Measurements from ENCODE around the gene CDH4.
"Not testable (repeated sequence)": the region's sequence is repeated elsewhere in the genome, so short reads cannot be mapped to it uniquely, and the experiment has no call there.

Gene CDH4

GRCh38 chr20:61439251-61439650 lies 187.2 kb downstream of the CDH4 start:
- DNase-seq (ENCODE audit: low read depth): no peak

GRCh38 chr20:61440548-61441055 lies 188.5 kb downstream of the CDH4 start:
- DNase-seq (ENCODE audit: low read depth): no peak

- DNase-seq (ENCODE audit: low read depth): no peak
These were observed 189.5 kb downstream of the CDH4 start for GRCh38 chr20:61441537-61441936.

- DNase-seq (ENCODE audit: low read depth): peak; percentile 8
These were observed 190.1 kb downstream of the CDH4 start for GRCh38 chr20:61442075-61442670.

- no peak for DNase-seq (ENCODE audit: low read depth)
These were observed 190.7 kb downstream of the CDH4 start for GRCh38 chr20:61442718-61443117.

- no peak for DNase-seq (ENCODE audit: low read depth)
These were observed 191.5 kb downstream of the CDH4 start for GRCh38 chr20:61443443-61444126.

- DNase-seq (ENCODE audit: low read depth): no peak
These were observed 192.6 kb downstream of the CDH4 start for GRCh38 chr20:61444637-61445036.

- DNase-seq (ENCODE audit: low read depth): no peak
These were observed 193.1 kb downstream of the CDH4 start for GRCh38 chr20:61445138-61445537.

- DNase-seq (ENCODE audit: low read depth): no peak
These were observed 193.7 kb downstream of the CDH4 start for GRCh38 chr20:61445741-61446140.

- no peak for DNase-seq (ENCODE audit: low read depth)
These were observed 195.9 kb downstream of the CDH4 start for GRCh38 chr20:61447952-61448351.

- DNase-seq (ENCODE audit: low read depth): no peak
These were observed 196.3 kb downstream of the CDH4 start for GRCh38 chr20:61448386-61448785.

GRCh38 chr20:61449057-61449609 lies 197.1 kb downstream of the CDH4 start:
- no peak for DNase-seq (ENCODE audit: low read depth)

GRCh38 chr20:61449916-61450315 lies 197.9 kb downstream of the CDH4 start:
- no peak for DNase-seq (ENCODE audit: low read depth)

GRCh38 chr20:61450549-61450948 lies 198.5 kb downstream of the CDH4 start:
- DNase-seq (ENCODE audit: low read depth): no peak

- no peak for DNase-seq (ENCODE audit: low read depth)
These were observed 198.9 kb downstream of the CDH4 start for GRCh38 chr20:61451009-61451408.

GRCh38 chr20:61451953-61452352 lies 199.9 kb downstream of the CDH4 start:
- DNase-seq (ENCODE audit: low read depth): no peak

GRCh38 chr20:61453219-61453618 lies 201.2 kb downstream of the CDH4 start:
- no peak for DNase-seq (ENCODE audit: low read depth)

- DNase-seq (ENCODE audit: low read depth): not testable (repeated sequence)
These were observed 201.6 kb downstream of the CDH4 start for GRCh38 chr20:61453623-61454022.

- no peak for DNase-seq (ENCODE audit: low read depth)
These were observed 202.0 kb downstream of the CDH4 start for GRCh38 chr20:61454053-61454452.

GRCh38 chr20:61455508-61456215 lies 203.6 kb downstream of the CDH4 start:
- DNase-seq (ENCODE audit: low read depth): no peak

- DNase-seq (ENCODE audit: low read depth): no peak
These were observed 205.7 kb downstream of the CDH4 start for GRCh38 chr20:61457725-61458124.

- DNase-seq (ENCODE audit: low read depth): no peak
These were observed 206.2 kb downstream of the CDH4 start for GRCh38 chr20:61458146-61458746.

Data from iris pigment epithelial cell (primary cell).